GM21576 (cell line): ENCODE data around the gene GPR142.

ENCODE experiments used
- ATAC-seq: cut with Tn5 transposase; IDR thresholded peaks from one replicate; pipeline ENCODE4 v1.9.1; 2021; ENCODE audit warnings: mild to moderate bottlenecking, moderate library complexity; ENCODE audit not compliant: unreplicated experiment

GPR142 gene

DNA sequence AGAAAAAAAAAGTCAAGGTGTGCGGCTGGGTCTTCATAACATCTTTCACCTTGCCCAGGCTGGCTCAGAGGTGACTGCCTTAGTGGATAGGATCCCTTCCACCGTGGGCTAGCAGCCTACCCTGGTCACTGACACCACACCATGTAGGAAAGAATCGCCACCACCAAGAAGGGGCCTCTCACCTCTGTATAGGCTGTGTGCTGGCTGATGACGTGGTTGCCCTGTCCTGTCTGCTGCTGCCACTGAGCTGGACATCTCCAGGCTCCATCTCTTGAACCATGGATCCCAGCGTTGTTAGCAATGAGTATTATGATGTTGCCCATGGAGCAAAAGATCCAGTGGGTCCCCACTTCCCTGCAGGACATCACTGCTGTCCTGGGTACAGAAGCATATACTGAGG, at the start of gene GPR142:
GPR142 (plus strand) TSS at position 301 of the 400 bp plus-strand sequence. CDS start 2,035 bp downstream, outside the sequence.
- ATAC-seq, result no peak

DNA sequence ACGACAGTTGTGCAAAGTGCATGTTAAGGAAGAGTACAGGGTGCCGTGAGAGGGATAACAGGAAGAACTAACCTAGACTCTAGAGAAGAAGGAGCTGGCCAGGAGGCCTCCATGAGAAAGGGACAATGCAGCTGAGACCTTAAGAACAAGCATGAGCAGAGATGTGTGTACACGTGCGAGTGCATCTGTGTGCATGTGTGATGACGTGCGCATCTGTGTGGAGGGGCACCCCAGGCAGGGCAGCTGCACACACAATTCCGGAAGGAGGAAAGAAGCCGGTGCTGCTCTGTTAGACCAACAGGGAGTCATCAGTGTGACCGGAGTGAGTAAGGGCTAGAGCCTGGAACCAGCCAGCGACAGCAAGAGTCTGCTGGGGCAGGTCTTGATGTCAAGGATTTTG, 48.9 kb upstream of the GPR142 start:
- ATAC-seq, result no peak

DNA sequence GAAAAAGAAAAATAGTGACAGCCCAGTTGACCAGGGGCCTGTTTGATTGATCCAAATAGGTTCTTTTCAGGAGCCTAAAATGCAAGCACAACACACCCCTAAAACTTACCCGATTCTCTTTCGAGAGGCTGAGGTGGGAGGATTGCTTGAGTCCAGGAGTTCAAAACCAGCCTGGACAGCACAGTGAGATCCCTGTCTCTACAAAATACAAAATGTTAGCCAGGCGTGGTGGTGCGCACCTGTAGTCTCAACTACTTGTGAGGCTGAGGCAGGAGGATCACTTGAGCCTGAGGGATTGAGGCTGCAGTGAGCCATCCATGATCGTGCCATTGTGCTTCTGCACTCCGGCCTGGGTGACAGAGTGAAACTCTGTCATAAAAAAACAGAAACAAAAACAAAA, 42.8 kb upstream of the GPR142 start:
- no peak for ATAC-seq

GRCh38 chr17:74325376-74325742, 41.9 kb upstream of the GPR142 start:
- no peak for ATAC-seq

DNA sequence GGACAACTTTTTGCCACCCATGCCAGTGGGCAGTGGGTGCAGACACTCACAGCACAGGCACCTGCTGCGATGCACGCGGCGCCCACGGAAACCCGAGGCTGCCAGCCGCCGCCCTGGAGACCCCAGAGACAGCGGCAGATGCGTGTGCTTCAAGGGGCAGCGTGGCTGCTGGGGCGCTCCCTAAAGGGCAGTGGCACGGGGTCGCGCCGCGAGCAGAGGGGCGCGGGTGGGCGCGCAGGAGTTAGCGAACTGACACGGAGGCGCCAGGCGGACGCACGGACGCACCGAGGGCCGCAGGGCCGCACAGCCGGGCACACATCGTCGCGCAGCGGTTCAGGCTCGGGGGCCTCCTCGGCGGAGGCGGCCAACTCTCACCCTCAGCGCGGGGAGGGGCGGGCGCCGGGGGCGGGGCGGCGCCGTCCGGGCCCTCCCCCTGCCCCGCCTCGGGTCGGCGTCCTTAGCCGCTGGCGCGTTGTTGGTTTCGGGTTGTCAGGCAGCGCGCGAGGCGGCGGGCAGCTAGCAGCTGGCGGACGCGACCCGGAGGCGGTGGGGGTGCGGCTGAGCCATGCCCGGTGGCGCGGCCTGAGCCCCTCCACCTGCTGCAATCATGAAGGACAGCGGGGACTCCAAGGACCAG, 41.4 kb upstream of the GPR142 start, which contains the start of gene KIF19:
KIF19 (plus strand) TSS at position 484 of the 637 bp plus-strand sequence; CDS start at position 608, 124 bp downstream.
- ATAC-seq, result no peak

GRCh38 chr17:74326506-74326905, 40.8 kb upstream of the GPR142 start:
- ATAC-seq, result no peak

- no peak for ATAC-seq
Measured at GRCh38 chr17:74328487-74328886, 38.8 kb upstream of the GPR142 start.

- no peak for ATAC-seq
Measured at GRCh38 chr17:74329378-74329777, 37.9 kb upstream of the GPR142 start.

DNA sequence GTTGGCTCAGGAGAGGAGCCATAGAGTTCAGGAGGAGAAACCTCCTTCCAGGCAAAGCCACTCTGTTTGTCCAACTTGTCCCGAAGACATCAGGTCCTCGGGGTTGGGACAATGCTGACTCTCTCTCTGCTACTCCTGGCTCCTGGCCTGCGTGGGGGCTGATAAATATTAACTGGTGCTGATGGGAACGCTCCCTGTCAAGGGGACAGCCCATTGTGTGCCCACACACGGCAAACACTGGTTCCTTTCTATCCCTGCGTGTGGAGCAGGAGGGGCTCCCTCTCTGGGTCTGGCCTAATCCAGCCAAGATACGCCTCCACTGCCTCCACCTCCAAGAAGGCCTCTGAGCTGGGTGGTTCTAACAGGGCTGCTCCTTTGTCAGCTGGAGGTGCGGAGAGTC, 36.9 kb upstream of the GPR142 start:
- ATAC-seq, result no peak

DNA sequence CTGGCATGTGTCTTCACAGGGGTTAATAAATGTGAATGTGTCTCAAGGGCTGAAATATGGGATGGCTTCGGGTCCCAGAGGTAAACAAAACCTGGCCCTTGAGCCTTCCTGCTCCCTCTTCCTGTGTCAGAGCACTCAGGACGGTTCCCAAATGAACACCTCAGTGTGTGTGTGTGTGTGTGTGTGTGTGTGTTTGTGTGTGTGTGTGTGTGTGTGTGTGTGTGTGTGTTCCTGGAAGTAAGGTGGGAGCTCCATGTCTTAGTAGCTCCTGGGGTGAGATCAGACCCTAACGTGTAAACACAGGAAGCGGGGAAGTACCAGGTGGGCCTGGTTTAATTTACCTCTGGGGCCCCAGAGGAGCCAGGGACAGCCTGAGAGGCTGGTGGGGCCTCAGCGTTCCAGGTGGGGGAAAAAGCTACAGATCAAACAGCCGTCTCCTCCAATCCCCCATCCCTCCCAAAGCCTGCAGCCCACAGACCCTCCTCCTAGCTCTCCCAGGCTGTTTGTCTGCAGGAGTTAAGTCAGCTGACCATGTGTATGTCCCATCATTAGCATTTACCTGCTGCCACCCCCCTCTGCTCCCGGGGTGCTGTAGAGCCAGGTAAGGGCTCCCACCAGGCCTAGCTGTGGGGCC, 35.2 kb upstream of the GPR142 start:
- ATAC-seq, result no peak

DNA sequence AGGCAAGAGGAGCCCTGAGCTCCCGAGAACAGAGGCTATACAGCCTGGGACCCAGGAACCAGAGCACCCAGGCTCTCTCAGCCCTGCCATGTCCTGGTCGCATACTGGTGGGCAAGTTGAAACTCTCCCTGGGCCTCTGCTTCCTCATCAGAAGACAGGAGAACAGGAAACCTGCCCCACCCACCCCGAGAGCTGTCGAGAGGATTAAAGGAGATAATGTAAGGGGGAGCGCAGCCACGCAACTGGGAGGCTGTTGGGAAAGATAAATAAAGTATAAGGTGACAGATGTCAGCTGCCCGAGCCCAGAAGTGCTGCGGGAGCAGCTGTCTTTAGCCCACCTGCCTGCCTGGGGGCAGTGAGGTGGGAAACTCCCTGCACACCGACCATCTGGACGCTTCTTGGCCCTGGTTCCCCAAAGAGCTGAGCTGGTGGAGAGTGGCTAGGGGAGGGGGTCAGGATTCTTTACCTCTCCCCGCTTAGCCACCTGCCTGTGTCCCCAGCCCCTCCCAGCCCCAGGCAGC, 34.5 kb upstream of the GPR142 start:
- no peak for ATAC-seq

- no peak for ATAC-seq
Measured at GRCh38 chr17:74334393-74335039, 32.8 kb upstream of the GPR142 start.

GRCh38 chr17:74335529-74336062, 31.7 kb upstream of the GPR142 start:
- no peak for ATAC-seq

- no peak for ATAC-seq
Measured at GRCh38 chr17:74336307-74336706, 31.0 kb upstream of the GPR142 start.

GRCh38 chr17:74337834-74338500, 29.3 kb upstream of the GPR142 start:
- no peak for ATAC-seq

GRCh38 chr17:74339537-74340195, 27.6 kb upstream of the GPR142 start:
- ATAC-seq, result no peak

DNA sequence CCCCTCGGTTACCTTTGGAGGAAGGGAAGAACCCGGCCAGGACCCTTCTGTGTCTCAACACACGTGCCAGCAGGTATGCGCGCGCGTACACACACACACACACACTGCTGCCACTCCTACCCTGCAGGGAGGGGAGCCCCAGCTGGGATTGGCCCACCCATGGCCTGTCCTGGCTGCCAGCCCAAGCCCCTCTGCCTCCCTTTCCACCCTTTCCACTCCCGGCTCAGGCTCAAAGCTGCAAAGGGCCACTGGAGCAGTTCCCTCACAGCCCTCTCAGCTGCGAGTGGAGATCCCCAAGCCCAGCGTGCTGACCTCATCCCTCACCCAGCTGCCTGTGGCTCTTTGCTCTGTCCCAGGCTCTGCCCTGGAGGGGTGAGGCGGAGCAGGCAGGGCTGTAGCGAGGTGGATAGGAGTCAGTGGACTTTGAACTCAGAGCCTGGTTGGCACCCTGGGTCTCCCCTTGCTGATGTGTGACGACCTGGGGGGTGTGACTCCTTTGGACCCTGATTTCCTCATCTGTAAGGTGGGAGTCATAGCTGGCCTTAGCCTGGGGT, 26.8 kb upstream of the GPR142 start:
- ATAC-seq, result no peak

GRCh38 chr17:74342224-74342623, 25.1 kb upstream of the GPR142 start:
- ATAC-seq, result no peak

GRCh38 chr17:74343121-74343520, 24.2 kb upstream of the GPR142 start:
- ATAC-seq, result no peak

- ATAC-seq, result no peak
Measured at GRCh38 chr17:74343526-74344284, 23.6 kb upstream of the GPR142 start.
